Fibroblast of lung (primary cell): ENCODE data around the gene SUFU.

Experiments used
- CTCF ChIP-seq, 2 donors: IDR thresholded peaks in 1 of 2; conservative IDR thresholded peaks in 1 of 2; 1 replicate in 1 of 2; 2 replicates in 1 of 2; pipeline ENCODE4 v1.5.1; 2011 to 2012; ENCODE audit warnings: low read length in 2 of 2, control low read depth in 1 of 2, inconsistent platforms in 1 of 2, low read depth in 1 of 2, mild to moderate bottlenecking in 1 of 2
- EZH2 ChIP-seq: IDR thresholded peaks from 2 replicates; pipeline ENCODE4 v1.5.1; 2012; ENCODE audit warnings: low read length, control low read depth, mild to moderate bottlenecking; ENCODE audit errors: missing control alignments

- TF ChIP-seq CTCF (conservative IDR thresholded peaks at IDR 0.05 in 1 of 2, IDR thresholded peaks at IDR 0.05 in 1 of 2; ENCODE audit: low read depth in 1 of 2, low read length in 2 of 2) (no peak), EZH2 (no peak)
Observed at GRCh38 chr10:102658802-102659201, 155.0 kb downstream of the SUFU start.
